ENCODE results near the gene LARP1.

Gene LARP1

GRCh38 chr5:154862766-154863165 lies 107.6 kb downstream of the LARP1 start:
- DNase-seq, result no peak

- DNase-seq, result no peak
These were observed 108.3 kb downstream of the LARP1 start for GRCh38 chr5:154863291-154864080.

- no peak for DNase-seq
These were observed 110.4 kb downstream of the LARP1 start for GRCh38 chr5:154865466-154866184.

- DNase-seq, result no peak
These were observed 111.7 kb downstream of the LARP1 start for GRCh38 chr5:154866841-154867240.
